Activated CD8-positive, alpha-beta memory T cell treated with anti-CD3 and anti-CD28 coated beads, Interleukin-2, amount 10 ng/mL, durations not matched to agents 7 days and 5 days (primary cell): ENCODE measurements around the gene WNK1. TPM values are rescaled to one million over a fixed set of nuclear protein-coding genes. Genes with fewer than 3 reads are reported as not detected.
A peak's percentile ranks its signal among the peaks of the same experiment; 100 is the strongest.
"Not testable (repeated sequence)": the region's sequence is repeated elsewhere in the genome, so short reads cannot be mapped to it uniquely, and the experiment has no call there.

Experiments used
- ATAC-seq: fragments of 150-1000 bp; cut with Tn5 transposase; one replicate; pipeline ENCODE4 v1.10.0; 2021; ENCODE audit warnings: moderate library complexity
- CTCF ChIA-PET: fragments of 350-600 bp; sonication (Branson Sonifier 250); formaldehyde crosslinking; loops from one replicate; lab custom pipeline; 2021; ENCODE audit warnings: antibody characterized with exemption; lab: Charles Lee
- DNase-seq: peaks from one replicate; pipeline ENCODE4 v3.0.0-alpha.2; 2020
- H3K27ac Mint-ChIP-seq: one replicate; pipeline ENCODE4 v1.8.0; 2021; ENCODE audit warnings: mild to moderate bottlenecking, mixed read lengths
- H3K27me3 Mint-ChIP-seq: one replicate; pipeline ENCODE4 v1.8.0; 2021; ENCODE audit warnings: mixed read lengths
- H3K36me3 Mint-ChIP-seq: one replicate; pipeline ENCODE4 v1.8.0; 2021; ENCODE audit warnings: mild to moderate bottlenecking, mixed read lengths
- H3K4me1 Mint-ChIP-seq: one replicate; pipeline ENCODE4 v1.8.0; 2021; ENCODE audit warnings: mixed read lengths
- H3K4me3 Mint-ChIP-seq: one replicate; pipeline ENCODE4 v1.8.0; 2021; ENCODE audit warnings: mild to moderate bottlenecking, moderate library complexity, mixed read lengths
- H3K9me3 Mint-ChIP-seq: one replicate; pipeline ENCODE4 v1.8.0; 2022; ENCODE audit warnings: low read depth, mixed read lengths
- total RNA-seq, 2 experiments: library from RNA; stranded (reverse); gene quantifications; one replicate each; pipeline ENCODE4 v1.2.3, GENCODE V29; 2021

Gene WNK1
- total RNA-seq, 2 experiments from 2014 or later = 199 to 211 TPM

DNA sequence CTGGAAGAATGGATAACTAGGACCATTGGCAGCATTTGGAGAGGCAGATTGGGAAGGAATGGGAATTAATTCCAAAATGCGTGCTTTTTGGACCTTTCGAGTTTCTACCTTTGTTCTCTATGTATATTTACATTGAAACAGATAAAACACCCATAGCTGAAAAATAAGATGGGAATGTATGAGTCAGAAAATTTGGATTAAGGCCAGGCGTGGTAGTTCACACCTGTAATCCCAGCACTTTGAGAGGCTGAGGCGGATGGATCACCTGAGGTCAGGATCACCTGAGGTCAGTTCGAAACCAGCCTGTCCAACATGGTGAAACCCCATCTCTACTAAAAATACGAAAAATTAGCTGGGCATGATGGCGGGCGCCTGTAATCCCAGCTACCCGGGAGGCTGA is 65.1 kb downstream of the WNK1 start:
- H3K4me1 Mint-ChIP-seq = peaks cover 47% of the 10 kb centered on the region
- peaks cover 42% of the 10 kb centered on the region for H3K36me3 Mint-ChIP-seq
- not testable (repeated sequence) for H3K27me3 Mint-ChIP-seq, ATAC-seq, H3K9me3 Mint-ChIP-seq, H3K4me3 Mint-ChIP-seq, H3K27ac Mint-ChIP-seq, DNase-seq
- CTCF ChIA-PET = interaction anchor here (1.0 to 4.8 kb wide), 11 partner anchors 10 to 275 kb away, joined by 3 to 32 read pairs (median 6); partner anchors contain the start of gene RAD52

GRCh38 chr12:817941-818600 is 65.7 kb downstream of the WNK1 start:
- Mint-ChIP-seq H3K9me3 (peaks cover 2% of the 10 kb centered on the region), H3K27ac (no peak overlapping the region), H3K27me3 (no peaks in the 10 kb centered on the region), H3K4me1 (peaks cover 50% of the 10 kb centered on the region), H3K36me3 (peaks cover 47% of the 10 kb centered on the region), H3K4me3 (no peak overlapping the region)
- DNase-seq (no peak), ATAC-seq (no peak)
- CTCF ChIA-PET = interaction anchor here (1.0 to 2.7 kb wide), 5 partner anchors 34 to 275 kb away, joined by 3 to 10 read pairs (median 8); partner anchors contain the start of gene RAD52

GRCh38 chr12:818733-819132 is 66.4 kb downstream of the WNK1 start:
- no peak overlapping the region for H3K27ac Mint-ChIP-seq
- H3K9me3 Mint-ChIP-seq = peaks cover 5% of the 10 kb centered on the region
- peaks cover 48% of the 10 kb centered on the region for H3K36me3 Mint-ChIP-seq
- no peak overlapping the region for H3K4me3 Mint-ChIP-seq
- H3K4me1 Mint-ChIP-seq = peaks cover 48% of the 10 kb centered on the region
- CTCF ChIA-PET = interaction anchor here (1.0 to 2.4 kb wide), 4 partner anchors 33 to 274 kb away, joined by 3 to 9 read pairs (median 6); partner anchors contain the start of gene RAD52
- DNase-seq (no peak), ATAC-seq (no peak)
- no peaks in the 10 kb centered on the region for H3K27me3 Mint-ChIP-seq

DNA sequence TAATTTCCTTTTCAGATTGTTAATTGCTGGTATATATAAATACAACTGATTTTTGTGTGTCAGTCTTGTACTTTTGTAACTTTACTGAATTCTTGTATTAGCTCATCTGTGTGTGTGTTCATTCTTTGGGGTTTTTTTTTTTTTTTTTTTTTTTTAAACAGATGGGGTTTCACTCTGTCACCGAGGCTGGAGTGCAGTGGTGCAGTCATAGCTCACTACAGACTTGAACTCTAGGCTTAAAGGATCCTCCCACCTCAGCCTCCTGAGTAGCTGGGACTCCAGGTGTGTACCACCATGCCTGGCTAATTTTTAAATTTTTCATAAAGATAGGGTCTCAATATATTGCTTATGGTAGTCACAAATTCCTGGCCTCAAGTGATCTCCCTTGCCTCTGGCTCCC is 68.0 kb downstream of the WNK1 start:
- Mint-ChIP-seq H3K4me3 (no peak overlapping the region), H3K36me3 (peaks cover 45% of the 10 kb centered on the region), H3K9me3 (peaks cover 5% of the 10 kb centered on the region), H3K27me3 (no peaks in the 10 kb centered on the region), H3K27ac (peak overlapping the region; percentile 49), H3K4me1 (peaks cover 39% of the 10 kb centered on the region)
- ATAC-seq (no peak), DNase-seq (no peak)
- CTCF ChIA-PET = interaction anchor here (0.6 kb wide), 2 partner anchors 46 to 129 kb away, joined by 3 read pairs; no protein-coding TSS in a partner anchor

GRCh38 chr12:823028-823698 is 70.8 kb downstream of the WNK1 start:
- CTCF ChIA-PET = interaction anchor here (0.8 to 1.7 kb wide), 6 partner anchors 9 to 371 kb away, joined by 3 to 4 read pairs (median 3); no protein-coding TSS in a partner anchor
- no peak for DNase-seq
- Mint-ChIP-seq H3K36me3 (peaks cover 38% of the 10 kb centered on the region), H3K4me3 (no peak overlapping the region), H3K27ac (peak overlapping the region; percentile 5), H3K4me1 (peaks cover 32% of the 10 kb centered on the region), H3K9me3 (peaks cover 5% of the 10 kb centered on the region), H3K27me3 (no peaks in the 10 kb centered on the region)
- no peak for ATAC-seq

- ATAC-seq = no peak
- peaks cover 23% of the 10 kb centered on the region for H3K4me1 Mint-ChIP-seq
- no peak overlapping the region for H3K27ac Mint-ChIP-seq
- H3K27me3 Mint-ChIP-seq = no peaks in the 10 kb centered on the region
- peaks cover 45% of the 10 kb centered on the region for H3K36me3 Mint-ChIP-seq
- CTCF ChIA-PET = no interaction called here
- peaks cover 5% of the 10 kb centered on the region for H3K9me3 Mint-ChIP-seq
- no peak overlapping the region for H3K4me3 Mint-ChIP-seq
- no peak for DNase-seq
Observed at GRCh38 chr12:826331-826730, 74.0 kb downstream of the WNK1 start.

DNA sequence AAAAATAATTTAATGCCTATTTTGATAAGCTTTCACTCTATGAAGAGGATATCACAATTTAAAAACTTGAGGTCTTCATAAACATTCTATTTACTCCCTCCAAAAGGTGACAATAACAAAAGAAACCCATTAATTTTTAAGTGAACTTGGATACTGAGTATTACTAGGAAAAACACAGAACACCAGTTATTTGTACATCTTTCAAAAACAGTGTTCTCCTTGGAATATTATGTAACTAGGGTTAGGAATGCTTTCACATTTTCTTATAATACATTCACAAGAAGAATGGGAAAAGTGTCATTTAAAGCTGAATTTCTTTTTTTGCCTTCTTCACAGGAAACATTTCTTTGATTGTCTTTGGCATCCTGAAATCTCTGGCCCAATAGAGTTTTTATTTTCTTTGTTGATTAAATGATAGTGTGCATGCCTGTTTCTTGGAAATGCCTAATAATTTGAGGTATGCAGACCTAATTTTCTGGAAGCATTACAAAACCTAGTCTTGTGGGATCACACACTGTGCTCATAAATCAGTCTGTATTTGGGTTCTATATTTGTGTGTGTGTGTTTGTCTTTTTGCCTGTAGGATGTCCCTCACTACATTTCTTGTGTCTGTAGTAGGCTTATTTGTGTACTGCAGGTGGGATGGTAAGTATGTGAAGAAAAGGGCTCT is 76.5 kb downstream of the WNK1 start:
- CTCF ChIA-PET = no interaction called here
- H3K4me1 Mint-ChIP-seq = peaks cover 8% of the 10 kb centered on the region
- DNase-seq (no peak), ATAC-seq (no peak)
- H3K27me3 Mint-ChIP-seq = no peaks in the 10 kb centered on the region
- H3K9me3 Mint-ChIP-seq = no peaks in the 10 kb centered on the region
- H3K4me3 Mint-ChIP-seq = no peak overlapping the region
- H3K36me3 Mint-ChIP-seq = peaks cover 40% of the 10 kb centered on the region
- no peak overlapping the region for H3K27ac Mint-ChIP-seq

DNA sequence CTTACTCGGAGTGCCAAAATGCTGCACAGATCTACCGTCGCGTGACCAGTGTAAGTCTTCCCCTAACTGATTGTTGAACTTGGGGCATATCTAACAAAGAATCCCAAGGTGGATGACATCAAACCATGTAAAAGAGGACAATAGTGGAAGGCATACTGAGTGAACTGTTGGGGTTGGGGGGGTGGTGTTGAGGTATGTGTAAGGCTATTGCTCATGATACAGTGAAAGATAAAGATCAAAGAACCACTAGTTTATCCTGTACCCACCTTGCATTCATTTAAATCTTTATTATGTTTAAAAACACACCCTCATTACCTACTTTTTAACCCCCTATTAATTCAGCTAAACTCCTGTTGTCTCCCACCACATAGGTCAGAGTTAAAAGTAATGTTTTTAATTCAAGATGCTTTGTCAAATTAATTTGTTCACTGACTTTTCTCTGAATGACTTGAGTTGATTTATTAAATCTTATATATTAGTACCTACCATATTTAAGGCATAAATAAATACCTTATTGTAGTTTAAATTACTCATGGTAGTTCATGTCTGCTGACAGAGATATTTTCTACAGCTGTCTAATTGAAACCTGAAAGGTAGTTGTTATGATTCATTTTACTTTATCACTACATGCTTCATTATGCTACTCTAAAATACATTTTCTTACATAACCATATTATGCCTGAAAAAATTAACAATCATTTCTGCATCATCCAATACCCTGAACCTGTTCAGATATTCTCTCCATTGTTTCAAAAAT is 77.9 kb downstream of the WNK1 start:
- Mint-ChIP-seq H3K4me1 (peaks cover 8% of the 10 kb centered on the region), H3K27ac (no peak overlapping the region), H3K27me3 (no peaks in the 10 kb centered on the region), H3K36me3 (peaks cover 44% of the 10 kb centered on the region), H3K4me3 (no peak overlapping the region), H3K9me3 (no peaks in the 10 kb centered on the region)
- CTCF ChIA-PET = no interaction called here
- no peak for ATAC-seq
- DNase-seq = no peak

GRCh38 chr12:835754-836518 is 83.6 kb downstream of the WNK1 start:
- Mint-ChIP-seq H3K4me1 (peaks cover 5% of the 10 kb centered on the region), H3K4me3 (no peak overlapping the region), H3K27ac (peak overlapping the region; percentile 26), H3K36me3 (peaks cover 37% of the 10 kb centered on the region), H3K27me3 (no peaks in the 10 kb centered on the region), H3K9me3 (no peaks in the 10 kb centered on the region)
- DNase-seq (no peak), ATAC-seq (no peak)
- CTCF ChIA-PET = interaction anchor here (0.8 kb wide), 1 partner anchor 22 kb away, joined by 3 read pairs; no protein-coding TSS in a partner anchor

DNA sequence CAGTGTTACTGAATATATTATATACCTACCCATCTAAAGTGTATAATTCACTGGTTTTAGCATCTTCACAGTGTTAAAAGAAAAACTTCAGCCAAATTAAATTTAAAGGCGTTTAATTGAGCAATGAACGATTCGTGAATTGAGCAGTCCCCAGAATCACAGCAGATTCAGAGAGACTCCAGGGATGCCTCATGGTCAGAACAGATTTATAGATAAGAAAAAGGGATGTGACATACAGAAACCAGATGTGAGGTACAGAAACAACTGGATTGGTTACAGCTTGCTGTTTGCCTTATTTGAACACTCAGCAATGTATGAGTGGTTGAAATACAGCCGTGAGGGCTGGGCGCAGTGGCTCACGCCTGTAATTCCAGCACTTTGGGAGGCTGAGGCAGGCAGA is 84.6 kb downstream of the WNK1 start:
- peaks cover 40% of the 10 kb centered on the region for H3K36me3 Mint-ChIP-seq
- no peaks in the 10 kb centered on the region for H3K27me3 Mint-ChIP-seq

DNA sequence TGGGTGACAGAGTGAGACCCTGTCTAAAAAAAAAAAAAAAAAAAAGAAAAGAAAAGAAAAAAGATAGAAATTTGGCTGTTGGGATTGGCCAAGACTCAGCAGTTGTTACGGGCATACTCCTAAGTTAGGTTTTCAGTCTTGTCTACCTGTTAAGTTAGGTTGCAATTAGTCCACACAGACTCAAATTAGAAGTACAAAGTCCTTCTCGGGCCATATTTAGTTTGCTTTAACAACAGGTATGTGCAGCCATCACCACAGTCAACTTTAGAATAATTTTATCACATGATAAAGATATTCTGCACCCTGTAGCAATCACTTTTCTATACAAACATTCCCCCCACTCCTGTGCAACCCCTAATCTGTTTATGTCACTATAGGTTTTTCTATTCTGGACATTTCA is 85.2 kb downstream of the WNK1 start:
- H3K36me3 Mint-ChIP-seq = peaks cover 39% of the 10 kb centered on the region
- no peak overlapping the region for H3K27ac Mint-ChIP-seq
- H3K4me1 Mint-ChIP-seq = peaks cover 7% of the 10 kb centered on the region
- H3K4me3 Mint-ChIP-seq = no peak overlapping the region
- CTCF ChIA-PET = interaction anchor here (0.7 to 1.9 kb wide), 4 partner anchors 15 to 268 kb away, joined by 3 to 5 read pairs (median 3); no protein-coding TSS in a partner anchor
- no peak for ATAC-seq
- no peaks in the 10 kb centered on the region for H3K27me3 Mint-ChIP-seq
- H3K9me3 Mint-ChIP-seq = no peaks in the 10 kb centered on the region
- no peak for DNase-seq

More for the DNA sequence above, 84.6 kb downstream of the WNK1 start:
- DNase-seq (no peak), ATAC-seq (no peak)
- Mint-ChIP-seq H3K9me3 (no peaks in the 10 kb centered on the region), H3K4me1 (peaks cover 5% of the 10 kb centered on the region), H3K27ac (no peak overlapping the region), H3K4me3 (no peak overlapping the region)
- CTCF ChIA-PET = no interaction called here

DNA sequence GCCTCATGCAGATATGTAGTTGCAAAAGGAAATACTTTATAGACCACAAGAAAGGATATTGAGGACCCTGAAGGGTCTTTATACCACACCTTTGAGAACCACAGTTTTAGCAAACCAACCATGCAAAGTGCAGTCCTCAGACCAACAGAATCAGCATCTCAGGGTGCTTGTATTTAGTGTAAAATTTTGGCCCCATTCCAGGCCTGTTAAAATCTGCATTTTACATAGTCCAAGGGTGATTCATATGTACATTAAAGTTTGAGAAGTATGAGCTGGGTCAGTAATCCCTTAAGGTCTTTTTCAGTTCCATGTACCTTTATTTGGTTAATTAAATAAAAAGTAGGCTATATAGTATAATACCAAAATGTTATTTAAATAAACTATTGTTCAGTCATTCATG is 91.2 kb downstream of the WNK1 start:
- DNase-seq (no peak), ATAC-seq (no peak)
- Mint-ChIP-seq H3K27me3 (no peaks in the 10 kb centered on the region), H3K4me1 (peaks cover 18% of the 10 kb centered on the region), H3K9me3 (no peaks in the 10 kb centered on the region), H3K36me3 (peaks cover 38% of the 10 kb centered on the region), H3K27ac (no peak overlapping the region), H3K4me3 (no peak overlapping the region)
- CTCF ChIA-PET = no interaction called here
